ENCODE results near the gene SBNO2. TPM values are rescaled to one million over a fixed set of nuclear protein-coding genes. Genes with fewer than 3 reads are reported as not detected.

The SBNO2 gene
- total RNA-seq, 4 donors from 2014 or later = 26.4 to 71.0 (median 57.8) TPM

GRCh38 chr19:1145635-1146411, 28.2 kb downstream of the SBNO2 start:
- Histone ChIP-seq H3K27ac (no peak overlapping the region), H3K4me1 (no peaks in the 10 kb centered on the region), H3K36me3 (peaks cover 0 to 67% (median 0%) of the 10 kb centered on the region in 3 donors), H3K9me3 (no peaks in the 10 kb centered on the region), H3K27me3 (no peaks in the 10 kb centered on the region), H3K4me3 (no peak overlapping the region)
- no peak for DNase-seq
- no peak for TF ChIP-seq POLR2A (IDR thresholded peaks at IDR 0.05)
- TF ChIP-seq, protein P1, sequence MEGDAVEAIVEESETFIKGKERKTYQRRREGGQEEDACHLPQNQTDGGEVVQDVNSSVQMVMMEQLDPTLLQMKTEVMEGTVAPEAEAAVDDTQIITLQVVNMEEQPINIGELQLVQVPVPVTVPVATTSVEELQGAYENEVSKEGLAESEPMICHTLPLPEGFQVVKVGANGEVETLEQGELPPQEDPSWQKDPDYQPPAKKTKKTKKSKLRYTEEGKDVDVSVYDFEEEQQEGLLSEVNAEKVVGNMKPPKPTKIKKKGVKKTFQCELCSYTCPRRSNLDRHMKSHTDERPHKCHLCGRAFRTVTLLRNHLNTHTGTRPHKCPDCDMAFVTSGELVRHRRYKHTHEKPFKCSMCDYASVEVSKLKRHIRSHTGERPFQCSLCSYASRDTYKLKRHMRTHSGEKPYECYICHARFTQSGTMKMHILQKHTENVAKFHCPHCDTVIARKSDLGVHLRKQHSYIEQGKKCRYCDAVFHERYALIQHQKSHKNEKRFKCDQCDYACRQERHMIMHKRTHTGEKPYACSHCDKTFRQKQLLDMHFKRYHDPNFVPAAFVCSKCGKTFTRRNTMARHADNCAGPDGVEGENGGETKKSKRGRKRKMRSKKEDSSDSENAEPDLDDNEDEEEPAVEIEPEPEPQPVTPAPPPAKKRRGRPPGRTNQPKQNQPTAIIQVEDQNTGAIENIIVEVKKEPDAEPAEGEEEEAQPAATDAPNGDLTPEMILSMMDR (IDR thresholded peaks at IDR 0.05) = no peak

DNA sequence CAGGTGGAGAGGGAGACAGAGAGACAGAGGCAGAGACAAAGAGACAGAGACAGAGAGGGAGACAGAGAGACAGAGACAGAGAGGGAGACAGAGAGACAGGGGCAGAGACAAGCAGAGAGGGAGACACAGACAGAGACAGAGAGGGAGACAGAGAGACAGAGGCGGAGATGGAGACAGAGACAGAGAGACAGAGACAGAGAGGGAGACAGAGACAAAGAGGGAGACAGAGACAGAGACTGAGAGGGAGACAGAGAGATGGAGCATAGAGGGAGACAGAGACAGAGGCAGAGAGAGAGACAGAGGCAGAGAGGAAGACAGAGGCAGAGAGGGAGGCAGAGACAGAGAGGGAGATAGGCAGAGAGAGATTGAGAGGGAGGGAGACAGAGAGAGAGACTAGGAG, 29.3 kb downstream of the SBNO2 start:
- Histone ChIP-seq H3K4me3 (no peak overlapping the region), H3K27ac (no peak overlapping the region), H3K36me3 (peaks cover 0 to 68% (median 0%) of the 10 kb centered on the region in 3 donors), H3K9me3 (no peaks in the 10 kb centered on the region), H3K4me1 (no peaks in the 10 kb centered on the region), H3K27me3 (no peaks in the 10 kb centered on the region)
- DNase-seq = no peak
- TF ChIP-seq, protein P1 (IDR thresholded peaks at IDR 0.05) = no peak
- TF ChIP-seq POLR2A (IDR thresholded peaks at IDR 0.05) = no peak

- Histone ChIP-seq H3K36me3 (peaks cover 0 to 70% (median 0%) of the 10 kb centered on the region in 3 donors), H3K9me3 (no peaks in the 10 kb centered on the region), H3K4me3 (no peak overlapping the region), H3K27me3 (no peaks in the 10 kb centered on the region), H3K27ac (no peak overlapping the region), H3K4me1 (no peaks in the 10 kb centered on the region)
- DNase-seq = no peak
- TF ChIP-seq POLR2A (IDR thresholded peaks at IDR 0.05) = no peak
- TF ChIP-seq, protein P1 (IDR thresholded peaks at IDR 0.05) = no peak
Observed at GRCh38 chr19:1143828-1144399, 30.2 kb downstream of the SBNO2 start.

- Histone ChIP-seq H3K4me3 (no peak overlapping the region), H3K9me3 (no peaks in the 10 kb centered on the region), H3K27ac (no peak overlapping the region), H3K36me3 (peaks cover 0 to 58% (median 0%) of the 10 kb centered on the region in 3 donors), H3K4me1 (peaks cover 0 to under 1% (median under 1%) of the 10 kb centered on the region in 4 donors), H3K27me3 (no peaks in the 10 kb centered on the region)
- TF ChIP-seq, protein P1 (IDR thresholded peaks at IDR 0.05) = no peak
- TF ChIP-seq POLR2A (IDR thresholded peaks at IDR 0.05) = no peak
- no peak for DNase-seq
Observed at GRCh38 chr19:1141944-1142343, 32.1 kb downstream of the SBNO2 start.

GRCh38 chr19:1140272-1141027, 33.6 kb downstream of the SBNO2 start:
- no peak overlapping the region for H3K4me3 ChIP-seq
- H3K27me3 ChIP-seq = no peaks in the 10 kb centered on the region
- TF ChIP-seq POLR2A (IDR thresholded peaks at IDR 0.05) = no peak
- TF ChIP-seq, protein P1 (IDR thresholded peaks at IDR 0.05) = no peak
- peaks cover 4 to 16% (median 15%) of the 10 kb centered on the region in 4 donors for H3K4me1 ChIP-seq
- DNase-seq = no peak
- no peaks in the 10 kb centered on the region for H3K9me3 ChIP-seq
- no peak overlapping the region for H3K27ac ChIP-seq
- H3K36me3 ChIP-seq = peaks cover 0 to 45% (median 0%) of the 10 kb centered on the region in 3 donors

Data from Peyer's patch (tissue), 4 donors.